Measurements from ENCODE around the gene HSD11B1. TPM values are rescaled to one million over a fixed set of nuclear protein-coding genes. Genes with fewer than 3 reads are reported as not detected.

The HSD11B1 gene
- total RNA-seq, 1 experiment from 2014 or later = not detected

GRCh38 chr1:209732725-209733124, 28.1 kb downstream of the HSD11B1 start:
- TF ChIP-seq CTCF (IDR thresholded peaks at IDR 0.05; ENCODE audit: unreplicated experiment) = no peak
- no peaks in the 10 kb centered on the region for H3K27me3 Mint-ChIP-seq (ENCODE audit: unreplicated experiment)
- peaks cover 8% of the 10 kb centered on the region for H3K4me1 Mint-ChIP-seq (ENCODE audit: low read depth, unreplicated experiment)
- no peak overlapping the region for H3K4me3 Mint-ChIP-seq (ENCODE audit: low read depth, unreplicated experiment)
- no peak for DNase-seq
- intact Hi-C loops (cut with micrococcal nuclease; ENCODE audit: unreplicated experiment) = no loop called here
- no peaks in the 10 kb centered on the region for H3K36me3 Mint-ChIP-seq (ENCODE audit: insufficient read depth, unreplicated experiment)
- H3K27ac Mint-ChIP-seq (ENCODE audit: unreplicated experiment) = no peak overlapping the region
- CTCF ChIA-PET = interaction anchor here (0.7 kb wide), 1 partner anchor 84 kb away, joined by 3 read pairs; no protein-coding TSS in a partner anchor
- BruUV-seq (replicated peaks) = no TSS peak
- peaks cover 2% of the 10 kb centered on the region for H3K9me3 Mint-ChIP-seq (ENCODE audit: low read depth, unreplicated experiment)

DNA sequence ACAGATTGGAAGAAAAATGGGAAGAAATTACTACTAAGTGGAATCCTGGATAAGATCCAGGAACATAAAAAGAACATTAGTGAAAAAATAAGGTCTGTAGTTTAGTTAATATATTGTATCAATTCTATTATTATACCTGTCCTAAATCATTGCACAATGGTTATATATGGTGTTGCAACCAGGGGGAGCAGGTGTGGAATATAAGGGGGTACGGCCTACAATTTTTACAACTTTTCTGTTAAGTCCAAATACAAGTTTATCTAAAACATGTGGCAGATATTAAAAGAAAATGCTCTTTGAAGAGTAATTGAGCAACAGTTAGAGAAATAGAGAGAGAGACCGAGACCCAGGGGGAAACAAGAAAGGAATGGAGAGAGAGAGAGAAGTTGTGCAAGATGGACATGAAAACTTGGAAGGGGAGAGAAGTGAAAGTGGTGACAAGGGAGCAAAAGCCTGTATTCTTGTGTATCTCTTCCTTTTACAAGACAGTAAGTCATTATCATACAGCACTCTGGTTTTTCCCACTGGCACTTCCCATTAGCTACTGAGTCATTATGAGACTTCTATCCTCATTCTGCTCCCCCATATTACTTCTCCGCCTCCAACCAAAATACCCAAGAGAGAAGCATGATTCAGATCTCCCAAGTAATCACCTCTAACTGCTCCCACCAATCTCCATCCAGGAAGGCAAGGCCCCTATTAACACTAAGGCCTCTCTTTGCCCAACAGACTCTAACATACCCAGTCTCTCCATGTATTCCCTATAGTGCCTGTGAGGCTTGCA, 29.0 kb downstream of the HSD11B1 start:
- Mint-ChIP-seq H3K9me3 (ENCODE audit: low read depth, unreplicated experiment) (peaks cover 2% of the 10 kb centered on the region), H3K4me3 (ENCODE audit: low read depth, unreplicated experiment) (no peak overlapping the region), H3K27ac (ENCODE audit: unreplicated experiment) (no peak overlapping the region), H3K27me3 (ENCODE audit: unreplicated experiment) (no peaks in the 10 kb centered on the region), H3K36me3 (ENCODE audit: insufficient read depth, unreplicated experiment) (no peaks in the 10 kb centered on the region), H3K4me1 (ENCODE audit: low read depth, unreplicated experiment) (peaks cover 14% of the 10 kb centered on the region)
- no peak for DNase-seq
- intact Hi-C loops (cut with micrococcal nuclease; ENCODE audit: unreplicated experiment) = no loop called here
- no peak for TF ChIP-seq CTCF (IDR thresholded peaks at IDR 0.05; ENCODE audit: unreplicated experiment)
- CTCF ChIA-PET = no interaction called here
- no TSS peak for BruUV-seq (replicated peaks)

DNA sequence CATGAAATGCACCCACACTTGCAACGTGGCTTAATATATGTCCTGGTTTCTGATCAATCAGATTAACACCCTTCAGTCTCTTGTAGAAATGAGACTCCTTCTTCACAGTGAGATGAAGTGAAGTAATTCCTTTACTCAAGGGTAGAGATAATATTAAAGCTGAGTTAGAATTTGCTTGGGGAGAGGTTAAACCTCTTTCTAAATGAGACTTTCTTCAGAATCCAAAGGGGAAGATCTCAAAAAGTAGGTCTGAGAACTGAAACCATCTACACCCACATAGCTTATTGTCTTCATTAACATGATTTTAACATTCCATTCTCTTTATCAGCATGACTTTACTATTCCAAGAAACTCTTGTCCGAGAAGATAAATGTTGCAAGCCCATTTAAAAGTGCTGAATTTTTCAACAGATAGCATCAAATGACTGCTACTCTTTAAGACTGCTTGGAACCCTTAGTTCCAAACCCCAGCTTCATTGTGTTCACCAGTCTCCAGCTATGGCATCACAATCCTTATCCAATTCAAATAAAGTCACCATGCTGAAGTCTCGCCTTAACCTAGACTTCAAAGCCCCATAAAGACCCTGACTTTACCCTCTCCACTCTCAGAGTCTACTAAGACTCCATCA, 32.0 kb downstream of the HSD11B1 start:
- Mint-ChIP-seq H3K4me1 (ENCODE audit: low read depth, unreplicated experiment) (peaks cover 17% of the 10 kb centered on the region), H3K36me3 (ENCODE audit: insufficient read depth, unreplicated experiment) (no peaks in the 10 kb centered on the region), H3K9me3 (ENCODE audit: low read depth, unreplicated experiment) (peaks cover 2% of the 10 kb centered on the region), H3K27me3 (ENCODE audit: unreplicated experiment) (no peaks in the 10 kb centered on the region), H3K27ac (ENCODE audit: unreplicated experiment) (no peak overlapping the region), H3K4me3 (ENCODE audit: low read depth, unreplicated experiment) (no peak overlapping the region)
- TF ChIP-seq CTCF (IDR thresholded peaks at IDR 0.05; ENCODE audit: unreplicated experiment) = no peak
- intact Hi-C loops (cut with micrococcal nuclease; ENCODE audit: unreplicated experiment) = no loop called here
- BruUV-seq (replicated peaks) = no TSS peak
- CTCF ChIA-PET = no interaction called here
- DNase-seq = no peak

DNA sequence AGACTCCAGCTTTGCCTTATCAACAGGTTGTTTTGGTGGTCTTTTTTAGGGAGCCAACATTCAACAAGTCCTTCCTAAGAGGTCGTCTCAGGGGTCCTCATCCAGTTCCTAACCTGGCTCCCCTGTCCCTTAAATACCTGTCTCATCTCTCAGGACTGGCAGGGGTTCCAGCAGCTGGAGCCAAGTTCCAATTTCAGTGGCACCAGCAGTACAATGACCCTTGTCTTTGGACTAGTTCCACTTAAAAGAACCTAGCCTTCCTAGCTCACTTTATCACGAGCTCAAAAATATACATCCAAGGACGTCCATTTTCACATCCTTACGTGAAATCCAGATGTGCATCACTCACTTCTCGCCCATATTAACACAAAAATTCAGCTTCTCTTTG, 32.5 kb downstream of the HSD11B1 start:
- no peak for TF ChIP-seq CTCF (IDR thresholded peaks at IDR 0.05; ENCODE audit: unreplicated experiment)
- Mint-ChIP-seq H3K9me3 (ENCODE audit: low read depth, unreplicated experiment) (peaks cover 2% of the 10 kb centered on the region), H3K27me3 (ENCODE audit: unreplicated experiment) (no peaks in the 10 kb centered on the region), H3K36me3 (ENCODE audit: insufficient read depth, unreplicated experiment) (no peaks in the 10 kb centered on the region), H3K27ac (ENCODE audit: unreplicated experiment) (no peak overlapping the region), H3K4me1 (ENCODE audit: low read depth, unreplicated experiment) (peaks cover 22% of the 10 kb centered on the region), H3K4me3 (ENCODE audit: low read depth, unreplicated experiment) (no peak overlapping the region)
- BruUV-seq (replicated peaks) = no TSS peak
- no peak for DNase-seq
- CTCF ChIA-PET = no interaction called here
- intact Hi-C loops (cut with micrococcal nuclease; ENCODE audit: unreplicated experiment) = no loop called here

Measured in Calu3 (cell line).